Measurements from ENCODE around the gene SLCO3A1.

The SLCO3A1 gene

DNA sequence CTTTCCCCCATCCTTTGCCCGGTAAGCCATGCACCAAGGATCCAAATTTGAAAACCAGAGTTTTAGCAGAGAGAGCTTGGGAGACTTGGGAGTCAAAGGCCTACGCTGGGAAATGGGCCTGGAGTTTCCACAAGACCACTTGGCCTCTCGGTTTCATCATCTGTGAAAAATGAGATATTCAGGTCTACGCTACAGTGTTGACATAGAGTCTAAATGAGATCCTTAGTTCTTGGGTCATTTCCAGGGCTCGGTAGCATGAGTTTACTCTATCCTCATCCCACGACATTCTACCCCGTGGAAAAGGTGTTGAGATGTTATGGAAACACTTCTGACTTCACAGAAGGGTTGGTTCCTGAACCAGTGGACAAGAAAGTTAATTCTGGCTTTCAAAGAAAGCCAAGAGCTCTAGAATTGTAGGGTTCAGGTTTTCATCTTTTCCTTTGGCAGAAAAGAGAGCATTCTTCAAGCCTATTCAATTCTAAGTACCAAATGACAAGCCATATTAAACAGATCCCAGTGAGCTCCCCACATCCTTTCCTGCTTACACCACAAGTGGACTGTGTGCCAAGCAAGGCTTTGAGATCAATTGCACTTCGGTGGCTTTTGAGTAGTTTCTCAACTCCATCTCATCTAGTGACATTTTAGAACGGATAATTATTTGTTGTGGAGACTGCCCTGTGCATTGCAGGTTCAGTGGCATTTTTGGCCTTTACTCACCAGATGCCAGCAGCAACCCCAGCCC lies 219.7 kb downstream of the SLCO3A1 start:
- Histone ChIP-seq H3K9ac (ENCODE audit: low read depth, low read length) (no peak overlapping the region), H3K4me1 (ENCODE audit: insufficient read depth, low read length) (peaks cover 7% of the 10 kb centered on the region; the same call in 1 of the 2 replicates), H3K27me3 (ENCODE audit: insufficient read depth, low read length) (no peaks in the 10 kb centered on the region), H3K27ac (ENCODE audit: low read length) (no peak overlapping the region), H3K4me3 (ENCODE audit: low read length) (no peak overlapping the region), H3K9me3 (ENCODE audit: insufficient read depth, low read depth, low read length) (no peaks in the 10 kb centered on the region), H3K36me3 (ENCODE audit: insufficient read depth, low read depth, low read length) (no peaks in the 10 kb centered on the region)

DNA sequence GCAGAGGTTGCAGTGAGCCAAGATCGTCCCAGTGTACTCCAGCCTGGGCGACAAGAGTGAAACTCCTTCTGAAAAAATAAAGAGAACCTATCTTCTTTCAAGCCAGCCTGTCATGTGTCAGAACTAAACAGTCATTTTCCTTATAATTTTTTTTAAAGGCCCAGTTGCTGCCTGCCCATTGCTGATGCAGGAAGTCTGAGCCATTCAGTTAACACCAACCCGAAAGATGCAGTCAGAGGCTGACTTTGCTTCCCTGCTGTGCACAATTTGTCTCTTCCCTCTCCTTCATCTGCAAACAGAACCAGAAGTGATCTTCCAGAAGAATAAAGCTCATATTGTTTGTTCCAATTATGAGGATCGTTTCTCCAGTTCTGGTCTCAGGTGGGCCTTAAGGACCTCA lies 220.6 kb downstream of the SLCO3A1 start:
- Histone ChIP-seq H3K9me3 (ENCODE audit: insufficient read depth, low read depth, low read length) (no peaks in the 10 kb centered on the region), H3K4me1 (ENCODE audit: insufficient read depth, low read length) (peaks cover 7% of the 10 kb centered on the region; the same call in 1 of the 2 replicates), H3K27ac (ENCODE audit: low read length) (no peak overlapping the region), H3K36me3 (ENCODE audit: insufficient read depth, low read depth, low read length) (no peaks in the 10 kb centered on the region), H3K27me3 (ENCODE audit: insufficient read depth, low read length) (no peaks in the 10 kb centered on the region), H3K9ac (ENCODE audit: low read depth, low read length) (no peak overlapping the region), H3K4me3 (ENCODE audit: low read length) (no peak overlapping the region)

DNA sequence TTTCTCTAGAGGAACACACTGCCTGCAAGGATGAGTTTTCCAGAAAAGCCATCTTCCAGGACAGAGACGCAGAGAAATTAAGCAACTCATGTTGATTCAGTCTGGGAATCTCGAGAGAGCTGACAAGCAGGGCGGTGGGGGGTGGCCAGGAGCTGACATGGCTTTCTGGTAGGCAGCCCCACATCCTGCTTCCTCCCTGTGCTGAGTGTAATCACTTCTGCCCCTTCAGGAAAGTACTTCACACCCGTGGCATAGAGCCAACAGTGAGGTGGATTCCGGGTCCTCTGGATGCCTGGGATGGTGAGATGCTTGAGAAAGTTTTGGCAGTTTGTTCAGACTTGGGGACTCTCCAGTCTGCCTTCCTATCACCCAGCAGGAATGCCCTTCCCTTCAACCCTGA lies 221.1 kb downstream of the SLCO3A1 start:
- no peak overlapping the region for H3K9ac ChIP-seq (ENCODE audit: low read depth, low read length)
- no peaks in the 10 kb centered on the region for H3K27me3 ChIP-seq (ENCODE audit: insufficient read depth, low read length)
- H3K4me3 ChIP-seq (ENCODE audit: low read length), result no peak overlapping the region

DNA sequence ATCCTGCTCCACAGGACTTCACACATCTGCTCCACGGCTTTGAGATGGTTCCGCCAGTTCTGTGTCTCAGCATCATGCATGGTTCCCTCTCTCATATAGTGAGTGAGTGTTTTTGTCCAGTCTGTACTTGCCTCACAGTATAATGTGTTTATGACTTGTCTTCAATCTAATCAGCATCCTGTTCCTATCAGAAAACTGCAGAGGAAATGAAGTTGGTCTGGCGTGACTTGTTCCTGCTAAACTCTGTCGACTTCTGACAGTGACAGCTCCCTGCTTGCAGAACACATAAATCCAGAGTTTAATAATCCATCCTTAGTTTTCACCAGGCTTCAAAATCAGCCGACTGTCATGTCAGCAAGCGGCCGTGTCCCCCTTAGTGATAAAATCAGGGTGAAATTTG lies 222.3 kb downstream of the SLCO3A1 start:
- Histone ChIP-seq H3K4me1 (ENCODE audit: insufficient read depth, low read length) (0 out of 2 replicates have a peak, but pooled peaks cover 5% of the 10 kb centered on the region), H3K4me3 (ENCODE audit: low read length) (no peak overlapping the region), H3K9ac (ENCODE audit: low read depth, low read length) (no peak overlapping the region), H3K36me3 (ENCODE audit: insufficient read depth, low read depth, low read length) (no peaks in the 10 kb centered on the region), H3K27ac (ENCODE audit: low read length) (no peak overlapping the region), H3K9me3 (ENCODE audit: insufficient read depth, low read depth, low read length) (no peaks in the 10 kb centered on the region), H3K27me3 (ENCODE audit: insufficient read depth, low read length) (no peaks in the 10 kb centered on the region)

More for the DNA sequence above, 221.1 kb downstream of the SLCO3A1 start:
- no peaks in the 10 kb centered on the region for H3K9me3 ChIP-seq (ENCODE audit: insufficient read depth, low read depth, low read length)
- peaks cover 7% of the 10 kb centered on the region; the same call in 1 of the 2 replicates for H3K4me1 ChIP-seq (ENCODE audit: insufficient read depth, low read length)
- no peaks in the 10 kb centered on the region for H3K36me3 ChIP-seq (ENCODE audit: insufficient read depth, low read depth, low read length)
- no peak overlapping the region for H3K27ac ChIP-seq (ENCODE audit: low read length)

DNA sequence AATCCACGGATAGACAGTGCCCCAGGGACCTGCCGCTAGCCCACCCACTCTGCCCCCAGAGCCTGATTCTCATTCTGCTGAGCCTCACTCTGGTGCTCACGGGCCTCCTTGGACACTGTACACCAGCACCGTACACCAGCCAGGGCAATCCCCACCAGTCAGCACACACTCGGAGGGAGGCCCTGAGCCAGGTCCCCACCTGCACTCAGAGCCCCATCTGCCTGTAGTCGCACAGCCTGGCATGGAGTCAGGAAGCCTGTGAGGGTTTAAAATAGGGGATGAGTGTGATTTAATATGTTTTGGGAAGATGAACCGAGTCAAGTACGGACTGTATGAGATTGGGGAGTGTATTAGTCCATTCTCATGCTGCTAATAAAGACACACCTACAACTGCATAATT lies 223.0 kb downstream of the SLCO3A1 start:
- no peak overlapping the region for H3K27ac ChIP-seq (ENCODE audit: low read length)
- H3K9me3 ChIP-seq (ENCODE audit: insufficient read depth, low read depth, low read length), result no peaks in the 10 kb centered on the region
- H3K36me3 ChIP-seq (ENCODE audit: insufficient read depth, low read depth, low read length), result no peaks in the 10 kb centered on the region
- no peaks in the 10 kb centered on the region for H3K27me3 ChIP-seq (ENCODE audit: insufficient read depth, low read length)
- H3K9ac ChIP-seq (ENCODE audit: low read depth, low read length), result no peak overlapping the region
- H3K4me1 ChIP-seq (ENCODE audit: insufficient read depth, low read length), result 0 out of 2 replicates have a peak, but pooled peaks cover 5% of the 10 kb centered on the region
- no peak overlapping the region for H3K4me3 ChIP-seq (ENCODE audit: low read length)

DNA sequence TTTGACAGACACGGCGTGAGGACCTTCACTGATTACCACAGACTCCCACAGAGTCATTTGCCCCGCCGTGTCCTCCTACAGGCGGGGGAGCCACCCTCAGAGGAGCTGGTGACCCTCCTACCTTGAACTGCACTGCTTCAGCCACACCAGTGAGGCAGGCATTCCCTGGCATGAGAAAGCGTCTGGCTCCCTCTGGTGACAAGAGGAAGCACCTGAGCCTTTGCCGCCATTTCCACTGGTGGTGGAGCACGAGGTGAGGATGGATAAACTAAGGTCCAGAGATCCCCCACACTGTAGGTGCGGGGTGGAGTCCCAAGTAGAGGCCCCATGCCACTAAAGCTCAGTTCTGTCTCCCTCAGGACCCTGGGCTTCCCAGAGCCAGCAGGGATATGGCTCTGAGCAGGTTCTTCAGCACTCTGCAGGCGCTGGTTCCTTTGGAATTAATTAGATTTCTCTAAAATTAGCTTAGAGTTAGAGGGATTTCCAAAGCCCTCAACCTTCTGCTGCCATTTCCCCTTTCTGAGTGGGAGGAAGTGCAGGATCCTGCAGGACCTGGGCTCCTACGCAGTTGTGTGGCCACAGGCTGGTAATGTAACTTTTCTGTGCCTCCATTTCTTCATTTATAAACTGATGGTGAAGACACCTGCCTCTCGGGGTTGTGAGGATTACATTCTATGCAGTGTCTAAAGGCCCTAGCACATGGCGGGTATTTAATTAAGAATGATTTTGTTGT lies 224.0 kb downstream of the SLCO3A1 start:
- Histone ChIP-seq H3K27me3 (ENCODE audit: insufficient read depth, low read length) (no peaks in the 10 kb centered on the region), H3K4me1 (ENCODE audit: insufficient read depth, low read length) (0 out of 2 replicates have a peak, but pooled peaks cover 5% of the 10 kb centered on the region), H3K4me3 (ENCODE audit: low read length) (no peak overlapping the region)

DNA sequence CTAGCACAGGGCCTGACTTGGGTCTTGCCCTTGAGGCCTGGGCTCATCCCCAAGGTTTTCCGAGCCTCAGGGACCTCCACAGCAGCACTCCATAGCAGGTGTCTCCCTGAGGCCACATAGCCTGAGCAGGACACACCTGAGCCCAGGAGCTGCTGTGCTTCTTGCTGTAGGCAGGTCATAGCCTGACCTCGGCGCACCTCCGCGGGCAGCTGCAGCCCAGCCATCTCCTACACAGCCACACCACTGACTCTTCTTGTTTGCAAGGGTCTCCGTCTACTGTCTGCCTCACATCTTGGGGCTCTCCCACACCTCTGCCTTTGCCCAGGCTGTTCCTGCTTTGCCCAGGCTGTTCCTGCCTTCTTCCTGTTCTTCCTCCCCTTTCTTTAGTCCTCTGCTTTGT lies 224.8 kb downstream of the SLCO3A1 start:
- Histone ChIP-seq H3K9me3 (ENCODE audit: insufficient read depth, low read depth, low read length) (no peaks in the 10 kb centered on the region), H3K27me3 (ENCODE audit: insufficient read depth, low read length) (no peaks in the 10 kb centered on the region), H3K36me3 (ENCODE audit: insufficient read depth, low read depth, low read length) (no peaks in the 10 kb centered on the region), H3K9ac (ENCODE audit: low read depth, low read length) (no peak overlapping the region), H3K27ac (ENCODE audit: low read length) (no peak overlapping the region), H3K4me3 (ENCODE audit: low read length) (no peak overlapping the region), H3K4me1 (ENCODE audit: insufficient read depth, low read length) (0 out of 2 replicates have a peak, but pooled peaks cover 5% of the 10 kb centered on the region)

More for the DNA sequence above, 224.0 kb downstream of the SLCO3A1 start:
- no peaks in the 10 kb centered on the region for H3K9me3 ChIP-seq (ENCODE audit: insufficient read depth, low read depth, low read length)
- no peaks in the 10 kb centered on the region for H3K36me3 ChIP-seq (ENCODE audit: insufficient read depth, low read depth, low read length)
- H3K27ac ChIP-seq (ENCODE audit: low read length), result no peak overlapping the region
- H3K9ac ChIP-seq (ENCODE audit: low read depth, low read length), result no peak overlapping the region

DNA sequence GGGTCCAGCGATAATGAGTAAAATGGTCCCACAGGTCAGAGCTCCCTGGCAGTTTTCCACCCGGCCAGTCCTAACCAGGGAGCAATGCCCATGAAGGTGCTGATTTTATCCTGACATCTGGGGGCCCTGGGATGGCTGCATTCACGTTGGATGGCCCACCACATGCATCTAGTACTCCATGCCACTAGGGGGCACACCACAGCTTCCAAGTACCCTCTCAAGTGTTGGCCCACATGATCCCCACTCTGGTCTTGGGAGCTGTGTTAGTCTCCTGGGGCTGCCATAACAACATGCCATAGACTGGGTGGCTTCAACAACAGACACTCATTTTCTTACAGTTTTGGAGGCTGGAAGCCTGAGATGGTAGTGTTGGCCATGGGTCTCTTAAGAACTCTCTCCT lies 225.5 kb downstream of the SLCO3A1 start:
- no peak overlapping the region for H3K27ac ChIP-seq (ENCODE audit: low read length)
- no peaks in the 10 kb centered on the region for H3K36me3 ChIP-seq (ENCODE audit: insufficient read depth, low read depth, low read length)
- H3K27me3 ChIP-seq (ENCODE audit: insufficient read depth, low read length), result no peaks in the 10 kb centered on the region
- H3K9me3 ChIP-seq (ENCODE audit: insufficient read depth, low read depth, low read length), result no peaks in the 10 kb centered on the region
- 0 out of 2 replicates have a peak, but pooled peaks cover 5% of the 10 kb centered on the region for H3K4me1 ChIP-seq (ENCODE audit: insufficient read depth, low read length)
- no peak overlapping the region for H3K4me3 ChIP-seq (ENCODE audit: low read length)
- H3K9ac ChIP-seq (ENCODE audit: low read depth, low read length), result no peak overlapping the region

DNA sequence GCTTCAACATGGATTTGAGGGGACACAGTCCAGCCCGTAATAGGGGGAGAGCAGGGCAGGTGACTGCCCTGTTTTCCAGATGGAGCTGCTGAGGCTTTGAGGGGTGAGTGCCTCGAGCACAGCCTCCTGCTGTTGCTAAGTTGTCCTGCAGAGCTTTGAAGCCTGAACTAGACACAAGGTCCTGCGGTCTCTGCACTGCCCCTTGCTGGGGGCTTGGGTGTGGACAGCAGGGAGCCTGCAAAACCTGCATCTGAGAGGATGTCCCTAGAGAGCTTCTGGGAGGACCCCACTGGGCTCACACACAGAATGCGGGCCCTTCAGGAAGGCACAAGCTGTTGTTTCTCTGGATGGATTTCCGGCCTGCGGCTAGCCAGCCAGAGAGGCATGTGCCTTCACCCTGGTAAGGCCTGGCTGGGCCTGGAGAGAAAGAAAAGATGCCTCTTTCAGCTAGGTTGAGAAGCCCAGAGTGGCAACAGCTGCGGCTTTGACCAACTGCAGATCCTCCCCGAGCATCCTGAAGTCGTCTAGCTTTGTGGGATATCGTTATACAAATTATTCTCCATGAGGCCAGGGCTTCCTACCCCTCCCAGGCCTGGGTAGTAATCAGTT lies 226.2 kb downstream of the SLCO3A1 start:
- no peaks in the 10 kb centered on the region for H3K9me3 ChIP-seq (ENCODE audit: insufficient read depth, low read depth, low read length)
- no peak overlapping the region for H3K9ac ChIP-seq (ENCODE audit: low read depth, low read length)
- no peak overlapping the region for H3K27ac ChIP-seq (ENCODE audit: low read length)
- no peaks in the 10 kb centered on the region for H3K27me3 ChIP-seq (ENCODE audit: insufficient read depth, low read length)
- H3K4me3 ChIP-seq (ENCODE audit: low read length), result no peak overlapping the region
- H3K36me3 ChIP-seq (ENCODE audit: insufficient read depth, low read depth, low read length), result no peaks in the 10 kb centered on the region
- no peaks in the 10 kb centered on the region for H3K4me1 ChIP-seq (ENCODE audit: insufficient read depth, low read length)

DNA sequence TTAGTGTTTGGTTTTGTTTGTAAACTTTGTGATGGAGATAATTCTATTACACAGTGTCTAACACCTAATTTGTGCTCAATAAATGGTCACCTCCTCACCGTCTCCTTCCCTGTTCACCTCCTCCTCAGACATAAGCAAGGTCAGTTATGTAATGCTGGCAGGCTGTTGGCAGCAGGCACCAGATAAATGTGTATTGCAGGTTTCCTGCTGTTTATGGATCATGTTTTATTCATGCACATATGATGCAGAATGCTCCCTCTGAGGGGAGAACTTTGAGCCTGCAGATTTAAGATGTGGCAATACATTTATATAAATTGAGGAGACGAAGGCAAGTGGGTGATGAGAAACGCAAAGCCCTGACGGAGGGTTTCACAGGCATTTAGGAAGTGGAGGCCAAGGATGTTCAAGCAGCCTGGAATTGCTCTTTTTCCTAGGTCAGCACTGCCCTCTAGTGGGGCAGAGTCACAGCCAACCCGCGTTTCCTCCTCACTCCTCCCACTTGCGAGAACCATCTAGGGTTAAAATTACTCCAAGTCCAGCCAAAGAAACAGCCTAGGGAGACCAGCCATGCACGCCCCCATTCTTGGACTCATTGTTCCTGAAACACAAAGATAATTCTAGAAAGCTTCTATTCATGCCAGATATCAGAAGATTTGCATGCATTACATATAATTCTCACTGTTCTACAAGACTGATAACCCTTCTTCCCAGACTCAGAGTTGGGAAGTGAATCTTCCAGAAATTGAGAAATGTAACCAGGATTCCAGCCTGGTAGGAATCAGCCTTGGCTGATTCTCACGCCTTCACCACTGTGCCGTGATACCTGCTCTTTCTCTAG lies 228.7 kb downstream of the SLCO3A1 start:
- no peaks in the 10 kb centered on the region for H3K27me3 ChIP-seq (ENCODE audit: insufficient read depth, low read length)
- H3K36me3 ChIP-seq (ENCODE audit: insufficient read depth, low read depth, low read length), result no peaks in the 10 kb centered on the region
- H3K4me1 ChIP-seq (ENCODE audit: insufficient read depth, low read length), result no peaks in the 10 kb centered on the region; the same call in 1 of the 2 replicates
- H3K27ac ChIP-seq (ENCODE audit: low read length), result no peak overlapping the region
- no peak overlapping the region for H3K9ac ChIP-seq (ENCODE audit: low read depth, low read length)
- H3K4me3 ChIP-seq (ENCODE audit: low read length), result no peak overlapping the region
- H3K9me3 ChIP-seq (ENCODE audit: insufficient read depth, low read depth, low read length), result no peaks in the 10 kb centered on the region

DNA sequence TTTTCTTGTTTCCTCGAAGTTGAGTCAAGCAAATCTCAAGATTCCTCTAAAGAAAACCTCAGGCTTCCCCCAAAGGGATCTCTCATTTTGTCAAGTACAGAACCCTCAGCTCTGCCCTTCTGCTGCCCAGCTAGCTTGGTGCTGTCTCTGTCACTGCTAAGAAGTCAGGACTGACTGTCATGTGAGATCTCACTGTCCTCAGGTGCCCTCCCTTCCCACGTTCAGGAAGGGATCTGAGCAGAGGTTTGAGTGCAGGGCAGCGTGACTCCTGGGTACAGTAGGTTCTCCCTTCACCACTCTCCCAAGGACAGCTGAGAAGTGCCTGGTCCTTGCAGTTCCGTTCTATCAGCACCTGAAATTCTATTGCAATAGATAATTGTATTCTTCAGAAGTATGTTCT lies 229.7 kb downstream of the SLCO3A1 start:
- H3K27me3 ChIP-seq (ENCODE audit: insufficient read depth, low read length), result no peaks in the 10 kb centered on the region
- no peak overlapping the region for H3K27ac ChIP-seq (ENCODE audit: low read length)
- no peaks in the 10 kb centered on the region; the same call in 1 of the 2 replicates for H3K4me1 ChIP-seq (ENCODE audit: insufficient read depth, low read length)
- H3K9me3 ChIP-seq (ENCODE audit: insufficient read depth, low read depth, low read length), result no peaks in the 10 kb centered on the region
- no peak overlapping the region for H3K4me3 ChIP-seq (ENCODE audit: low read length)
- H3K36me3 ChIP-seq (ENCODE audit: insufficient read depth, low read depth, low read length), result no peaks in the 10 kb centered on the region
- no peak overlapping the region for H3K9ac ChIP-seq (ENCODE audit: low read depth, low read length)

Measured in iPS-20b (cell line).